Measurements from ENCODE around the gene WHAMM. TPM values are rescaled to one million over a fixed set of nuclear protein-coding genes. Genes with fewer than 3 reads are reported as not detected.

WHAMM gene
- total RNA-seq, 1 donor from 2014 or later: 4.9 TPM

Other genes with a start within 250 kb of the WHAMM start
- gene CPEB1, start 162.3 kb upstream of the WHAMM start, total RNA-seq: 2.0 TPM
- 55.8 TPM for gene AP3B2, start 99.8 kb upstream of the WHAMM start, total RNA-seq
- not detected for gene FSD2, start 3.6 kb upstream of the WHAMM start, total RNA-seq
- gene HOMER2, start 143.1 kb downstream of the WHAMM start, total RNA-seq: 45.2 TPM
- gene RAMAC, start 176.6 kb downstream of the WHAMM start, total RNA-seq: 46.9 TPM
- 10.2 TPM for gene C15orf40, start 202.0 kb downstream of the WHAMM start, total RNA-seq

All from frontal cortex (tissue), 1 donor.